Effector memory CD8-positive, alpha-beta T cell (primary cell): ENCODE results near the gene KRT78.
A peak's percentile ranks its signal among the peaks of the same experiment; 100 is the strongest.

Experiments used
- ATAC-seq: fragments of 150-1000 bp; cut with Tn5 transposase; replicated peaks from 2 replicates; pipeline ENCODE4 v1.10.0; 2021; ENCODE audit warnings: mild to moderate bottlenecking, moderate library complexity
- DNase-seq, 3 experiments: peaks; one replicate each; pipeline ENCODE4 v3.0.0; 2021
- H3K27ac Mint-ChIP-seq, 2 donors: one replicate each; pipeline ENCODE4 v1.8.0; 2022; ENCODE audit warnings: mild to moderate bottlenecking in 2 of 2, mixed read lengths in 2 of 2, moderate library complexity in 2 of 2
- H3K27me3 Mint-ChIP-seq, 2 donors: one replicate each; pipeline ENCODE4 v1.8.0; 2022; ENCODE audit warnings: mixed read lengths in 2 of 2
- H3K36me3 Mint-ChIP-seq: one replicate; pipeline ENCODE4 v1.8.0; 2022; ENCODE audit warnings: mild to moderate bottlenecking, moderate library complexity, mixed read lengths; ENCODE audit not compliant: insufficient read depth
- H3K4me1 Mint-ChIP-seq, 2 donors: one replicate each; pipeline ENCODE4 v1.8.0; 2022; ENCODE audit warnings: low read depth in 2 of 2, mixed read lengths in 2 of 2
- H3K4me3 Mint-ChIP-seq, 2 donors: one replicate each; pipeline ENCODE4 v1.8.0; 2022; ENCODE audit warnings: mild to moderate bottlenecking in 2 of 2, mixed read lengths in 2 of 2, moderate library complexity in 2 of 2
- H3K9me3 Mint-ChIP-seq, 2 donors: one replicate each; pipeline ENCODE4 v1.8.0; 2022; ENCODE audit warnings: mixed read lengths in 2 of 2

The KRT78 gene

DNA sequence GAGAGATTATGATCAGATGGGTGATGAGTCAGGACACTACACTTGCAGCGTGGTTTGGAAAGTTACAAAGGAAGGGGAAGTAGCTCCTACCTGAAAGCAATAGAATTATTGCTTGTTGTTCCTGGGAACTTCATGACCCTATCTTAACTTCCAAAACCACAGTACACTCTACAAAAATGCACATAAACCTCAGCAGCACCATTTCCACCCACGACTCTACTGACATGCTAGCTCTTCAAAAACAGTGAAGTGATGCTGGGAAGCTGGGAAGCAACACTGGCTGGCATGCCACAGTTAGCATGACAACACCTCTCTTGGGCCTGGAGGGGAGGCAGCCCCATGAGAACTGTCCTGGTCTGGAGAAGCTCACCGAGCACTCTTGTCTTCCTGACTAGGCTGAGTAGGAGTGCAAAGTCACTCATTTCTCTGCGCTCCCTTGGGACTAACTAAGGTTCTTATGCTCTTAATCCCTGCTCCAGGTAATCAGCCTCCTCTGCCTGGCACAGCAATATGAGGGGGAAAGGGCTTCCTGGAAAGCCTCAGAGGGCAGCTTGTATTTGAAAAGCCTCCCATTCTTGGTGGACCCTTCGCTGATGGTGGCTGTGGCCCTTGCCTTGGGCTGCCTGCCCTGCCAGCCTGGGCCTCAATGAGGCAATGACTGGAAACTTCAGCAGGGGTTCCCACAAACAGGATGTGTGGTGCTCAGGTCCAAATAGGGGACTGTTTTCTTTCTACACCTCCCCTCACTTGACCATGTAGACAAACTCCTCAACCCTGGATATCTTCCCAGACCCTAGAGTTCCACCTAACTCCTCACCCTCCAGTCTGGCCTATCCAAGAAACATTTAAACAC is 54.1 kb downstream of the KRT78 start:
- H3K4me3 Mint-ChIP-seq, result no peak overlapping the region
- no peak for ATAC-seq
- no peak overlapping the region for H3K27ac Mint-ChIP-seq
- H3K9me3 Mint-ChIP-seq, result no peaks in the 10 kb centered on the region
- peaks cover 5 to 9% of the 10 kb centered on the region in 2 donors for H3K4me1 Mint-ChIP-seq
- peaks cover 26 to 53% of the 10 kb centered on the region in 2 donors for H3K27me3 Mint-ChIP-seq
- no peak for DNase-seq
- H3K36me3 Mint-ChIP-seq, result no peaks in the 10 kb centered on the region

DNA sequence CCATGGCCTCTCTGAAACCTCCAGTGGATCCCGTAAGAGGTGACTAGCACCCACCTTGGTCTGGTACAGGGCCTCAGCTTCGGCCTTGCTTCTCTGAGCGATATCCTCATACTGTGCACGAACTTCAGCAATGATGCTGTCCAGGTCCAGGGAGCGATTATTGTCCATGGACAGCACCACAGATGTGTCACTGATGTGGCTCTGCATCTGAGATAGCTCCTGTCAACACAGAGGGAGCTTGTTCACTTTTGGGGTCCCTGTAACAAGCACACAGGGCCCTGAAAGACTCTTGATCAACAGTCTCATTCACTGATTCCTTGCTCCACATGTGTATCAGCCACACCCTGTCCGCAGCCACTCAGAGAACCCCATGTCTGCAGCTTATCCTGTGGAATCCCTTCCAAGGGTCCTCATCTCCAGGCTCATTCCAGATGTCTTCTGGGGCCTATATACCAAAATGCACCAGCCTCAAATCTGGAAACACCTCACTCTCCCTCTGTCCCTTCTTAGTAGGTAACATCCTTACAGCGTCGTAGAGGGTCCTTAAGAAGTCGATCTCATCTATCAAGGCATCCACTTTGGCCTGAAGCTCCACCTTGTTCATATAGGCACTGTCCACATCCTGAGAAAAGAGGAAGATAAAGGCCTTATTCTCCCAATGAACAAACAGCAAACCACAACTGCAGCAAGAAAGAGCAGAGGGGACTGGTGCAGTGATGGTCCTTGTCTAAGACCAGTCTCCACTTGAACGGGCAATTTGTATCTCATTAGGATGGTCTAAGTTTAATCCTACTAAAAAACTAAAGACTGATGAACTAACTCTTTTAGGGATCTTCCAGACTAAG is 56.4 kb downstream of the KRT78 start:
- Mint-ChIP-seq H3K36me3 (no peaks in the 10 kb centered on the region), H3K9me3 (no peaks in the 10 kb centered on the region), H3K27ac (no peak overlapping the region), H3K27me3 (peaks cover 43 to 76% of the 10 kb centered on the region in 2 donors), H3K4me1 (peaks cover 7 to 15% of the 10 kb centered on the region in 2 donors), H3K4me3 (no peak overlapping the region)
- no peak for ATAC-seq
- DNase-seq, result no peak

DNA sequence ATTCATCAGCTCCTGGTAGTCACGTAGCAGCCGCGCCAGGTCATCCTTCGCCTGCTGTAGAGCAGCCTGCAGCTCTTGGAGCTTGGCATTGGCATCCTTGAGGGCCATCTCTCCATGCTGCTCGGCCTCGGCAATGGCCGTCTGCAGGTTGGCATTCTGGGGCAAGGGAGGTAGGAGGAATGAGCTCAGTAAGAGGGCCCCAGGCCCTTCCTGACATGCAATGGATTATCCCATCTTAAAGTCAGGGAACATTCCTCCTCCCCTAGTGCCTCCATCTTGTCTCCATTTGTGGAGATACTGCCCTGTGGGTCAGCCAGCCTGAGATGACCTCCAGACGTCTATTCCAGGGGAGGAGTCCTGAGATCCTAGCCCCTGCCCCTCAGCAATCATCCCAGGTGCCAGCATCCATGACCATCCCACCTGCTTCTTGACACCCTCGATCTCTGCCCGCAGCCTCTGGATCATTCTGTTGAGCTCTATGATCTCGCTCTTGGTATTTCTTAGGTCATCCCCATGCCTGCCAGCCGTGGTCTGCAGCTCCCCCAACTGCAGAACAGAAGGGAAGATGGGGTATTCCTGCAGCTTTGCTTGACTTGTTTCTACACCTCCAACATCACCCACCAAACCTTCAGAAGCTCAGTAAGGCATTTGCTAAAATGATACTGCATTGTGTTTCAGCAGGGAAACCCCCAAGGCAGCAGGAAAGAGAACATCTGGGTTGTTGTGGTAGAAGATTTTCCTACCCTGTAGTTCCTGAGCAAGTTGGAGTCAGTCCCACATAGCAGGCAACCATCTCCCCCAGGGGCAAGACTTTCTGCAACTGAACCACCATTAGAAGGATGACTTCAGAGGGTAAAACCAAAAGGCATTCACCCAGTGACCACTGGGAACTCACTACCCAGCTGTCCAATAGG is 57.3 kb downstream of the KRT78 start:
- ATAC-seq (no peak), DNase-seq (no peak)
- peaks cover 7 to 15% of the 10 kb centered on the region in 2 donors for H3K4me1 Mint-ChIP-seq

DNA sequence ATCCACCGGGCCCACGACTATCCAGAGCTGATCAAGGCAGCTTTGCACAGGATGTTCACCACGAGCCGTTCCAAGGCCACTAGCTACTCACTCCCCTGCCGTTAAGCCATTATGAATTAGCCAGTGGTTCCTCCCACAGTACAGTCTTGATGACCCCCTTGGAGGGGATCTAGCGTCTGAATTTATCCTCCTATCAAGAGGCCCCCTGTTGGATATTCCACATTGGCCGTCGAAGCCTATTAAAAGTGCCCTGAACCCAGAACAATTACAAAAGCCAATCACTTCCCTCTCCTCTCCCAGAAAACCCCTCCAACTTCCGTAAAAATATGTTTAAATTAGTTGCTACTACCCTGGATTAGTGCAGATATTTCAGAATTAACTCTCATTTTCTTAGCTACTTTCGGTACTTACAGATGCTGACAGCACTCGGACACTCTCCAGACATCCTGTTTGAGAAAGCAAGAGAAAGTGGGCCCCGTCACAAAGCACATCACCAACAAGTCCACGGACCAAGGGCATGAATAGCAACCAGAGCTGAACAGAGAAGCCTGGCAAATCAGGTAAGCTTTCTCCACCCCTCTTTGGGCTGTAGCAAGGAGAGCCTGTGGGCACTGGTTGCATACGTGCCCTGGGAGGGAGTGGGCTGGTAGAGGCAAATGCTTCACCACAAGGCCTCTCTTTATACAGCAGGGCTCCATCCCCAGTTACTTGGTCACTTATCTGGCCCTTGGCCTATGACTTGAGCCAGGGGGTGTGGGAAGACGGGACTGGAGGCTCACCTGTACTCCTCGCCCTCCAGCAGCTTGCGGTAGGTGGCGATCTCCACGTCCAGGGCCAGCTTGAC is 58.1 kb downstream of the KRT78 start:
- Mint-ChIP-seq H3K27me3 (peaks cover 45 to 90% of the 10 kb centered on the region in 2 donors), H3K4me3 (no peak overlapping the region), H3K36me3 (no peaks in the 10 kb centered on the region), H3K4me1 (peaks cover 7 to 15% of the 10 kb centered on the region in 2 donors), H3K27ac (no peak overlapping the region), H3K9me3 (peaks cover 0 to 4% of the 10 kb centered on the region in 2 donors)
- no peak for DNase-seq
- ATAC-seq, result no peak

More for the DNA sequence above, 57.3 kb downstream of the KRT78 start:
- no peak overlapping the region for H3K27ac Mint-ChIP-seq
- H3K36me3 Mint-ChIP-seq, result no peaks in the 10 kb centered on the region
- no peak overlapping the region for H3K4me3 Mint-ChIP-seq
- no peaks in the 10 kb centered on the region for H3K9me3 Mint-ChIP-seq
- peaks cover 43 to 85% of the 10 kb centered on the region in 2 donors for H3K27me3 Mint-ChIP-seq

DNA sequence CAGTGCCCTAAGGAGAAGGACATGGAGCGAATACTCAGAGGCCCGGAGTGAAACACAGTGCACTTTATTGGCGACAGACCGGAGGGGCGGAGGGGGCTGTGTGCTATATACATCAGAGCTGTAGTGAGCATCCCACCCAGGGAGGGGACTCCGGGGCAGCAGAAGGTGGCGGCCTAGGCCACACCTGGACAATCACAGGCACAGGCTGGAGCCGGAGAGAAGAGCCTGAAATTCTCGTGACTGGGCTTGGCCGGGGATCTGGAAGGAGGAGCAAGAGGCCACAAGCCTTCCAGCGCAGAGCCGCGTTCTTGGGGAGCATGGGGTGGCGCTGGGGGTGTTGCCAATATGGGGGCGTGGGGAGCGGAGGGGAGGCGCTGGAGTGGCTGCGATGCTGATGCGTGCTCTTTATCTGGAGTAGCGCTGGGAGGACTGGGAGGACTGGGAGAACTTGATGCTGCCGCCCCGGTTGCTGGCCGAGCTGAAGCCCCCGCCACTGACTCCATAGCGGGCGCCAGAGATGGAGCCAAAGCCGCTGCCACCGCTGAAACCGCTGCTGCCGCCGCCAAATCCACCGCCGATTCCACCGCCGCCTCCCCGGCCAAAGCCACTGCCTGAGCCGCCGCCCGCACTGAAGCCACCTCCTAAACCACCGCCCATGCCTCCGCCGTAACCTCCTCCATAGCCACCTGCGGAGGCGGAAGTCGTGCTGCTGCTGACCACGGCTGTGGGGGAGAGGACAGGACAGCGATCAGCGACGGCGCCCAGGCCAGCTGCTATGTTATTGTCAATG is 59.0 kb downstream of the KRT78 start:
- Mint-ChIP-seq H3K36me3 (no peaks in the 10 kb centered on the region), H3K27ac (no peak overlapping the region), H3K4me1 (peaks cover 7 to 15% of the 10 kb centered on the region in 2 donors), H3K9me3 (peaks cover 0 to 7% of the 10 kb centered on the region in 2 donors), H3K27me3 (peaks cover 54 to 97% of the 10 kb centered on the region in 2 donors), H3K4me3 (peak overlapping the region in 1 of 2 donors; percentile 36)
- ATAC-seq (no peak), DNase-seq (no peak)

DNA sequence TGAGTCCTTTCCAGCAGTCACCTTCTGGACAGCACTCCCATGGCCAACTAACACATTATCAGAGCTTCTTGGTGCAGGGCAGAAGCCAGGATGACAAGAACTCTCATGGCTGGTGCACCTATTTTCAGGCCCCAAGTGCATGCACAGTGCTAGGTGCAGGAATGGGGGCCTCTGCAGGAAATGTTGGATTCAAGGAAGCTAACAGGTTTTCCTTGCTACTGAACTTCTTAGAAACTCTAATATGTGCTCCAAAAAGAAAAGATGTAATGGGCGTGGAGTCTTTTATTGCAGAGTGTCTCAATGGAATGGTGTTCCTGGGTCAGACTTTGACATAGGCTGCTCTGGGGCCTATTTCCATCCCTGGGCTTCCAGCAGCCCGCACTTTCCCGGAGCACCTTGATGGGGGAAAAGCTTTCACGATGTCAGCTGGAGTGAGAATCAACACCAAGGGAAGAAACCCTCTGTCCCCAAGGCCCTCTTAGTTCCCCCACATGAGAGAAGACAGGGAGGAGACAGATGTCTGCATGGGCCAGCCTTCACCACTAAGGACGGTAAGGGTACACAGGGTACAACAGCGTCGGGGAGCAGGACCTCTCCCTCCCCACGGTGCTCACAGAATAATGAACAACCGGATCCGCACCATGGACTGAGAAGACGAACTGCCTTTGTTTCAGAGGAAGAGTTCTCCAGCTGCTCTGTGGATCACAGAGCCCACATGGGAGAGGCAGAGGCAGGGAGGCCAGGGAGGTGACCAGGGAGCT is 59.7 kb downstream of the KRT78 start:
- no peak for ATAC-seq
- peak overlapping the region in 1 of 2 donors; percentile 36 for H3K4me3 Mint-ChIP-seq
- H3K9me3 Mint-ChIP-seq, result peaks cover 0 to 7% of the 10 kb centered on the region in 2 donors
- H3K36me3 Mint-ChIP-seq, result no peaks in the 10 kb centered on the region
- H3K27me3 Mint-ChIP-seq, result peaks cover 56 to 97% of the 10 kb centered on the region in 2 donors
- peaks cover 7 to 15% of the 10 kb centered on the region in 2 donors for H3K4me1 Mint-ChIP-seq
- no peak for DNase-seq
- H3K27ac Mint-ChIP-seq, result peak overlapping the region in 1 of 2 donors; percentile 39

DNA sequence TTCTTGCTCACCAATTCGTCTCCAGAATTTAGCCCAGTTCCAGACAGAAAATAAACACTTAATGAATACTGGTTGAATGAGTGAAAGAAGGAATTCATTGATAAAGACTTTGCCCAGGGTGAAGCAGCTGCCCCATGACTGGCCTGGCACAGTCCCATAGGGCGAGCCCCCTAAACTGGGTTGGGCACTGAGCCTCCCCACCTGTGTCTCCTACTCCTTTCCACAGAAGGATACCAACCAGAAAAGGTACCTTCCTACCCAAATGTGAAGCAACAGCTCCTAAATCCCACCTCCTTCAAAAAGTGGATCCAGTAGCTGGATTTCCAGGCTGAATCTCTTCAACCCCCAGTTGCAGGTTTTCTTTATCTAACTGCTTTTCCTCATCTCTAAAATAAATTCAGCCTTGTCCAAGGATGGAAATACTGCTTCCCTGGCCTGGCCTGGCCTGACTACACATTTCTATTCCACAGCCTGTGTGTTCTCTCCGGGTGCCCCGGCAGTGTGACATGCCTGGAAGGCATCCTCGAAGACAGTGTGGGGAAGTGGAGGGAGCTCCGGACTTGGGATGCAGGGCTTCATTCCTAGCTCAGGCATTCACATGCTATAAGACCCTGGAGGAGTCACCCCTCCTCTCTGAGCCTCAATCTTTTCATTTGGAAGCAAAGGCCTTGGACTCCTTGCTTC is 60.5 kb downstream of the KRT78 start:
- peaks cover 0 to 7% of the 10 kb centered on the region in 2 donors for H3K9me3 Mint-ChIP-seq
- peaks cover 56 to 97% of the 10 kb centered on the region in 2 donors for H3K27me3 Mint-ChIP-seq
- H3K4me3 Mint-ChIP-seq, result no peak overlapping the region
- peak overlapping the region in 1 of 2 donors; percentile 39 for H3K27ac Mint-ChIP-seq
- no peaks in the 10 kb centered on the region for H3K36me3 Mint-ChIP-seq
- no peak for ATAC-seq
- DNase-seq, result no peak
- peaks cover 7 to 15% of the 10 kb centered on the region in 2 donors for H3K4me1 Mint-ChIP-seq
